Uterus (tissue), 4 donors: Measurements from ENCODE around the gene MAD1L1. TPM values are rescaled to one million over a fixed set of nuclear protein-coding genes. Genes with fewer than 3 reads are reported as not detected.

Experiments used
- DNase-seq, 2 donors: peaks; one replicate each; pipeline ENCODE4 v3.0.0-alpha.2; 2019 to 2020
- H3K27ac ChIP-seq, 2 donors: fragments of 200-600 bp; sonication (generic); 1 replicate in 1 of 2; 2 replicates in 1 of 2; pipeline ENCODE4 v1.5.1; 2016 to 2018
- H3K27me3 ChIP-seq, 2 donors: fragments of 200-600 bp; sonication (generic); one replicate each; pipeline ENCODE4 v1.5.1; 2018 to 2019; ENCODE audit warnings: control low read depth in 1 of 2
- H3K36me3 ChIP-seq, 2 donors: fragments of 200-600 bp; sonication (generic); one replicate each; pipeline ENCODE4 v1.5.1; 2019; ENCODE audit warnings: control low read depth in 1 of 2
- H3K4me1 ChIP-seq, 2 donors: fragments of 200-600 bp; sonication (generic); one replicate each; pipeline ENCODE4 v1.5.1; 2018 to 2019; ENCODE audit warnings: control low read depth in 1 of 2
- H3K4me3 ChIP-seq, 2 donors: fragments of 200-600 bp; sonication (generic); 1 replicate in 1 of 2; 2 replicates in 1 of 2; pipeline ENCODE4 v1.5.1; 2018 to 2019; ENCODE audit warnings: mild to moderate bottlenecking in 1 of 2
- H3K9me3 ChIP-seq, 2 donors: fragments of 200-600 bp; sonication (generic); one replicate each; pipeline ENCODE4 v1.5.1; 2019; ENCODE audit warnings: control low read depth in 1 of 2
- CTCF ChIP-seq, 4 experiments: fragments of 200-600 bp in 2 of 4; fragments of 450-650 bp in 2 of 4; sonication (generic) in 2 of 4; IDR thresholded peaks; one replicate each; pipeline ENCODE4 v1.5.1; 2016 to 2019; ENCODE audit warnings: antibody characterized with exemption in 4 of 4, mild to moderate bottlenecking in 2 of 4, moderate library complexity in 1 of 4
- POLR2A ChIP-seq, 2 donors: fragments of 450-650 bp; IDR thresholded peaks; one replicate each; pipeline ENCODE4 v1.6.1; 2016; ENCODE audit warnings: antibody characterized with exemption in 2 of 2, mild to moderate bottlenecking in 1 of 2, moderate library complexity in 1 of 2
- intact Hi-C: fragments of 100-400 bp; cut with DNase I; formaldehyde crosslinking; loops from one replicate; pipeline ENCODE4 v1.15.1; 2023; ENCODE audit warnings: low total_unique reads
- total RNA-seq, 4 donors: library from RNA; depleted of rRNA in 3 of 4; stranded (reverse); fragments of >200 nt in 3 of 4; gene quantifications; one replicate each; pipeline versions ENCODE4 v1.1.0 to v1.2.4, GENCODE V29; 2014 to 2023
- donor health status: DM: yes; HTN: yes; CAD: no.

The MAD1L1 gene
- total RNA-seq, 4 donors from 2014 or later, result 13.3 to 37.4 (median 33.1) TPM

- H3K9me3 ChIP-seq, result no peaks in the 10 kb centered on the region
- H3K36me3 ChIP-seq, result no peaks in the 10 kb centered on the region
- H3K27me3 ChIP-seq, result no peaks in the 10 kb centered on the region
- no peak overlapping the region for H3K4me3 ChIP-seq
- intact Hi-C loops, result no loop called here
- no peaks in the 10 kb centered on the region for H3K4me1 ChIP-seq
- no peak overlapping the region for H3K27ac ChIP-seq
- no peak for DNase-seq
- TF ChIP-seq POLR2A (IDR thresholded peaks at IDR 0.05), result no peak
- TF ChIP-seq CTCF (IDR thresholded peaks at IDR 0.05), result no peak
These were observed 179.3 kb downstream of the MAD1L1 start for GRCh38 chr7:2053395-2053794.

GRCh38 chr7:2052657-2053048 is 180.1 kb downstream of the MAD1L1 start:
- H3K36me3 ChIP-seq, result no peaks in the 10 kb centered on the region
- TF ChIP-seq CTCF (IDR thresholded peaks at IDR 0.05) (no peak), POLR2A (IDR thresholded peaks at IDR 0.05) (no peak)
- H3K27ac ChIP-seq, result no peak overlapping the region
- no peaks in the 10 kb centered on the region for H3K27me3 ChIP-seq
- H3K4me1 ChIP-seq, result no peaks in the 10 kb centered on the region
- intact Hi-C loops, result no loop called here
- no peak overlapping the region for H3K4me3 ChIP-seq
- no peaks in the 10 kb centered on the region for H3K9me3 ChIP-seq
- DNase-seq, result no peak

- TF ChIP-seq CTCF (IDR thresholded peaks at IDR 0.05) (no peak), POLR2A (IDR thresholded peaks at IDR 0.05) (no peak)
- Histone ChIP-seq H3K9me3 (no peaks in the 10 kb centered on the region), H3K27ac (no peak overlapping the region), H3K36me3 (no peaks in the 10 kb centered on the region), H3K27me3 (no peaks in the 10 kb centered on the region), H3K4me1 (no peaks in the 10 kb centered on the region), H3K4me3 (no peak overlapping the region)
- DNase-seq, result no peak
- intact Hi-C loops, result no loop called here
These were observed 180.8 kb downstream of the MAD1L1 start for GRCh38 chr7:2051707-2052656.

GRCh38 chr7:2050511-2050866 is 182.3 kb downstream of the MAD1L1 start:
- intact Hi-C loops, result no loop called here
- TF ChIP-seq POLR2A (IDR thresholded peaks at IDR 0.05), result no peak
- TF ChIP-seq CTCF (IDR thresholded peaks at IDR 0.05), result no peak
- DNase-seq, result no peak
- no peaks in the 10 kb centered on the region for H3K36me3 ChIP-seq
- no peaks in the 10 kb centered on the region for H3K4me1 ChIP-seq
- no peak overlapping the region for H3K27ac ChIP-seq
- H3K27me3 ChIP-seq, result no peaks in the 10 kb centered on the region
- H3K9me3 ChIP-seq, result no peaks in the 10 kb centered on the region
- H3K4me3 ChIP-seq, result no peak overlapping the region

GRCh38 chr7:2049782-2050510 is 182.8 kb downstream of the MAD1L1 start:
- Histone ChIP-seq H3K27me3 (no peaks in the 10 kb centered on the region), H3K27ac (no peak overlapping the region), H3K9me3 (no peaks in the 10 kb centered on the region), H3K36me3 (no peaks in the 10 kb centered on the region), H3K4me1 (no peaks in the 10 kb centered on the region), H3K4me3 (no peak overlapping the region)
- intact Hi-C loops, result no loop called here
- TF ChIP-seq POLR2A (IDR thresholded peaks at IDR 0.05), result no peak
- TF ChIP-seq CTCF (IDR thresholded peaks at IDR 0.05), result no peak
- DNase-seq, result no peak
